ENCODE results near the gene C1orf159. TPM values are rescaled to one million over a fixed set of nuclear protein-coding genes. Genes with fewer than 3 reads are reported as not detected.

The C1orf159 gene
- total RNA-seq, 1 donor from 2014 or later: 11.8 TPM

DNA sequence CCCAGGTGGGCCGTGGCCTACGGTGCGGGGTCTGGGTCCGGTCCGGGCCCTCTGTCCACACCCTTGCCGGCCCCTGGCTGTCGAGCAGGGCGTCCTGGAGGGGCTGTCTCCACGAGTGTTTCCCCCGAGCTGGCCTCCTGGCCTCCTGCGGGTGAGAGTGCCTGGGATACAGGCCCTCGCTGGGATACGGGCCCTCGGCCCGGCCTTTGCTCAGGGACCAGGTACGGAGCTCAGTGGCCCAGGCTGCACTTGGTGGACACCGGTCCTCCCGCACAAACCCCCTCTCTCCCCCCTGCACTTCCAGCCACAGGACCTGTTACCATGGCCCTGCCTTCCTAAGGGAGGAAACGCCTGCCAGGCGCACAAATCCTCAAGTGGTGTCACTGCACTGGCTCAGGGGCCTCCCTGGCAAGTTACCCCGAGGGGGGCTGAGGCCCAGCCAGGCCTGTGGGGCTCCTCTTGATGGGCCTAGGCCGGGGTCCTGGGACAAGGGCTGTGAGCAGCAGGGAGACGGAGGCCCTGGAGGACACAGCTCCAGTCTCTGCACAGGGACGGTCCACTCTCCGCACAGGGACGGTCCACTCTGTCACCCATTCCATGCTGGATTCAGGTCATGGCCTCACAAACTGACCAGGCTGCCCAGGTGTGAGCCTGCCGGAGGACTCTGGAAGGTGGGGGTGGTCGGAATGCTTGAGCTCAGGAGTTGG lies 23.6 kb downstream of the C1orf159 start:
- intact Hi-C loops (cut with DNase I): no loop called here
- TF ChIP-seq POLR2A (IDR thresholded peaks at IDR 0.05) (no peak), CTCF (IDR thresholded peaks at IDR 0.05) (no peak), POLR2AphosphoS5 (IDR thresholded peaks at IDR 0.05; ENCODE audit: insufficient read depth in 1 of 2, low read depth in 1 of 2) (no peak)
- DNase-seq (ENCODE audit: extremely low spot score in 2 of 2): no peak
- Histone ChIP-seq H3K9me3 (no peaks in the 10 kb centered on the region), H3K4me1 (no peaks in the 10 kb centered on the region), H3K27me3 (no peaks in the 10 kb centered on the region), H3K36me3 (no peaks in the 10 kb centered on the region), H3K4me3 (no peak overlapping the region), H3K27ac (no peak overlapping the region)

DNA sequence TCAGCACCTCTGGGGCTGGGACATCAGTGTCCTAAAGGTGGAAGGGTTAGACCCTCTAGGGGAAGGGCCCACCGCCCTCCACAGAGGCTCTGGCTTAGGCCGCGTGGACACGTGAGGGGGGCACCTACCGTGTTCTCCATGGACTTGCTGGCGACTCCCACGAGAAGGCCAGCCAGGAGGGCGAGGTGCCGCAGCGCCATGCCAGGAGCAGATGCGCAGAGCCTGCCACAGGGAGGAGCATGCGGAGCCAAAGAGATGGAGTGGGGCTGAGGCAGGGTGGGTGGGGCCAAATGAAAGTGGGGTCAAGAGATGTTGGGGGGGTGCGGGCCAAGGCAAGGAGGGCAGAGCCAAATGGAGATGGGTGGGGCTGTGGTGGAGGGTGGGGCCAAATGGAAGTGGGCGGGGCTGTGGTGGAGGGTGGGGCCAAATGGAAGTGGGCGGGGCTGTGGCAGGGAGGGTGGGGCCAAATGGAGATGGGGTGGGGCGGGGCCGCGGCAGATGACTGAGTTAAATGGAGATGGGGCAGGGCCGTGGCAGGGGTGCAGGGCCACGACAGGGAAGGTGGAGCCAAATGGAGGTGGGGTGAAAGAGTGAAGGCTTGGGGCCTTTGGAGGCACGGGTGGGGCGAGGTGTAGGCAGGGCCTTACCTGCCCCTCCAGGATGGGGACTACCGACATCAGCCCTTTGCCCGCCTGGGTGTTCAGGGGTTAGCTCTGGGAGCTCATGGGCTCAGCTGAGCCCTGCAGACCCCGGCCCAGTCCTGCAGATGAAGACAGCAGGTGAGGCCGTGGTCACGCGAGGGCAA lies 24.3 kb downstream of the C1orf159 start:
- Histone ChIP-seq H3K4me1 (no peaks in the 10 kb centered on the region), H3K27ac (no peak overlapping the region), H3K9me3 (no peaks in the 10 kb centered on the region), H3K27me3 (no peaks in the 10 kb centered on the region), H3K36me3 (no peaks in the 10 kb centered on the region), H3K4me3 (no peak overlapping the region)
- intact Hi-C loops (cut with DNase I): no loop called here
- TF ChIP-seq POLR2AphosphoS5 (IDR thresholded peaks at IDR 0.05; ENCODE audit: insufficient read depth in 1 of 2, low read depth in 1 of 2): no peak
- TF ChIP-seq POLR2A (IDR thresholded peaks at IDR 0.05): no peak
- no peak for TF ChIP-seq CTCF (IDR thresholded peaks at IDR 0.05)
- DNase-seq (ENCODE audit: extremely low spot score in 2 of 2): no peak

GRCh38 chr1:1090424-1091343 lies 25.2 kb downstream of the C1orf159 start:
- Histone ChIP-seq H3K4me3 (no peak overlapping the region), H3K27me3 (no peaks in the 10 kb centered on the region), H3K36me3 (no peaks in the 10 kb centered on the region), H3K27ac (no peak overlapping the region), H3K4me1 (no peaks in the 10 kb centered on the region), H3K9me3 (no peaks in the 10 kb centered on the region)
- no peak for DNase-seq (ENCODE audit: extremely low spot score in 2 of 2)
- intact Hi-C loops (cut with DNase I): no loop called here
- no peak for TF ChIP-seq CTCF (IDR thresholded peaks at IDR 0.05)
- no peak for TF ChIP-seq POLR2AphosphoS5 (IDR thresholded peaks at IDR 0.05; ENCODE audit: insufficient read depth in 1 of 2, low read depth in 1 of 2)
- TF ChIP-seq POLR2A (IDR thresholded peaks at IDR 0.05): no peak

DNA sequence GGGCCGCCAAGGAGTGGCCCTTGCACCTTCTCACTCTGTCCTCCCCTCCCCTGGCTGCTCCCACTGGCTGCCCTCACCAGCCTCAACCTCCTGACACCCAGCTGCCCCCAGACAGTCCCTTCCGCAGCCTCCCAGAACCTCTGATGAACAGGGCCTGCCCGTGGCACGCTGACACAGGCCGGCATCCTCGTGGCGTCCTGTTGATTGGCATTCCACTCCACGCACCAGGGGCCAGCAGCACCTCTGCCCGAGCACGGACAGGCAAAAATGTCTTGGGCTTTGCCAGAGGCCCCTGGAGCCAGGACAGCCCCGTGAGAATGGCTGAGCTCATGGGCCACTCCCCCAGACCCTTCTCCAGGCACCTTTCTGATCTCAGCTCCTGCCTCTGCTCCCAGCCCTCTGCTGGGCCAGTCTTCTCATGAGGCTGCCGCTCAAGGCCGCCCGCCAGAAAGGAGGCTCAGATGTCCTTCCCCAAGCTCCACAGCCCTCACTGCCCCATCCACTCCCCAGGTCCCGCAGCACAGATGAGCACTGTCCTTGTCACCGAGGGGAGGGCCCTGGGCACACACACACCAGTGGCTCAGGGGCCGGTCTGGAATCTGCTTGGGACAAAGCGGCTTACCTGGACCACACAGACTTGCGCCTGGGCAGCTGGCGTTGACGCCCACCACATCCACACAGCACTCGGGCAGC lies 26.0 kb downstream of the C1orf159 start:
- H3K4me1 ChIP-seq: no peaks in the 10 kb centered on the region
- no peaks in the 10 kb centered on the region for H3K27me3 ChIP-seq
- TF ChIP-seq CTCF (IDR thresholded peaks at IDR 0.05) (no peak), POLR2AphosphoS5 (IDR thresholded peaks at IDR 0.05; ENCODE audit: insufficient read depth in 1 of 2, low read depth in 1 of 2) (no peak)
- intact Hi-C loops (cut with DNase I): no loop called here
- H3K27ac ChIP-seq: no peak overlapping the region
- DNase-seq (ENCODE audit: extremely low spot score in 2 of 2): no peak
- no peaks in the 10 kb centered on the region for H3K9me3 ChIP-seq
- no peaks in the 10 kb centered on the region for H3K36me3 ChIP-seq
- H3K4me3 ChIP-seq: no peak overlapping the region
